LHCN-M2 (cell line): Measurements from ENCODE around the gene CCDC159. TPM values are rescaled to one million over a fixed set of nuclear protein-coding genes. Genes with fewer than 3 reads are reported as not detected.

Experiments
- DNase-seq: peaks from one replicate; pipeline ENCODE4 v3.0.0-alpha.2; 2012; ENCODE audit warnings: low read depth
- total RNA-seq: library from RNA; depleted of rRNA; stranded (reverse); fragments of >200 nt; gene quantifications from 2 replicates; pipeline ENCODE4 v1.2.3, GENCODE V29; 2014; rRNA removed

Gene CCDC159
- total RNA-seq, 1 experiment from 2014 or later: 2.8 TPM

- no peak for DNase-seq
Observed at GRCh38 chr19:11390359-11390758, 44.0 kb downstream of the CCDC159 start.

GRCh38 chr19:11390933-11391680, 44.8 kb downstream of the CCDC159 start:
- no peak for DNase-seq

GRCh38 chr19:11397089-11397610, 50.8 kb downstream of the CCDC159 start:
- no peak for DNase-seq

GRCh38 chr19:11399667-11400066, 53.3 kb downstream of the CCDC159 start:
- no peak for DNase-seq

GRCh38 chr19:11400798-11401197, 54.5 kb downstream of the CCDC159 start:
- no peak for DNase-seq

- no peak for DNase-seq
Observed at GRCh38 chr19:11401808-11402543, 55.7 kb downstream of the CCDC159 start.

Other genes starting within 250 kb of the CCDC159 start
- 105 and 142 TPM in 2 replicates for gene SPC24, start 190.7 kb upstream of the CCDC159 start, total RNA-seq
- gene KANK2, start 149.0 kb upstream of the CCDC159 start, total RNA-seq: 336 and 345 TPM in 2 replicates
- not detected in 2 replicates for gene ANGPTL8, start 106.9 kb upstream of the CCDC159 start, total RNA-seq
- 19.4 and 33.0 TPM in 2 replicates for gene DOCK6, start 84.0 kb upstream of the CCDC159 start, total RNA-seq
- gene TSPAN16, start 50.4 kb upstream of the CCDC159 start, total RNA-seq: not detected in 2 replicates
- gene RAB3D, start 6.9 kb upstream of the CCDC159 start, total RNA-seq: 1.3 and 1.5 TPM in 2 replicates
- 158 and 174 TPM in 2 replicates for gene TMEM205, start 251 bp upstream of the CCDC159 start, total RNA-seq
- 25.1 and 31.7 TPM in 2 replicates for gene PLPPR2, start 8.9 kb downstream of the CCDC159 start, total RNA-seq
- gene SWSAP1, start 28.1 kb downstream of the CCDC159 start, total RNA-seq: 1.5 and 2.2 TPM in 2 replicates
- gene EPOR, start 37.8 kb downstream of the CCDC159 start, total RNA-seq: 7.7 and 8.3 TPM in 2 replicates
- gene RGL3, start 72.8 kb downstream of the CCDC159 start, total RNA-seq: 3.2 and 5.6 TPM in 2 replicates
- gene ODAD3, start 88.6 kb downstream of the CCDC159 start, total RNA-seq: 0.38 and 0.75 TPM in 2 replicates
- gene PRKCSH, start 89.1 kb downstream of the CCDC159 start, total RNA-seq: 164 and 193 TPM in 2 replicates
- gene ELAVL3, start 134.5 kb downstream of the CCDC159 start, total RNA-seq: not detected in 2 replicates
- 7.3 and 12.0 TPM in 2 replicates for gene ZNF653, start 159.3 kb downstream of the CCDC159 start, total RNA-seq
- 24.8 and 32.1 TPM in 2 replicates for gene ECSIT, start 182.6 kb downstream of the CCDC159 start, total RNA-seq
- gene CNN1, start 192.3 kb downstream of the CCDC159 start, total RNA-seq: 0.58 and 1.0 TPM in 2 replicates
- 42.1 and 44.7 TPM in 2 replicates for gene ELOF1, start 212.7 kb downstream of the CCDC159 start, total RNA-seq
- 0.34 and 0.38 TPM in 2 replicates for gene ACP5, start 231.1 kb downstream of the CCDC159 start, total RNA-seq